Mesenchymal stem cell (in vitro differentiated cells and primary cell): Measurements from ENCODE around the gene CLDN4. TPM values are rescaled to one million over a fixed set of nuclear protein-coding genes. Genes with fewer than 3 reads are reported as not detected.
A peak's percentile ranks its signal among the peaks of the same experiment; 100 is the strongest.
"Not testable (repeated sequence)": the region's sequence is repeated elsewhere in the genome, so short reads cannot be mapped to it uniquely, and the experiment has no call there.

Experiments
- DNase-seq: peaks from one replicate; pipeline ENCODE4 v3.0.0-alpha.2; 2013
- H2AFZ ChIP-seq: one replicate; pipeline ENCODE4 v1.6.1; 2013; ENCODE audit warnings: low read depth, mild to moderate bottlenecking, control low read depth, inconsistent platforms, low read length, moderate library complexity
- H2AK5ac ChIP-seq: 2 replicates; pipeline ENCODE4 v1.6.1; 2013; ENCODE audit warnings: low read length, moderate library complexity, mild to moderate bottlenecking, inconsistent platforms; ENCODE audit not compliant: severe bottlenecking
- H2BK120ac ChIP-seq: one replicate; pipeline ENCODE4 v1.6.1; 2013; ENCODE audit warnings: low read depth, mild to moderate bottlenecking, inconsistent platforms, low read length, moderate library complexity
- H2BK12ac ChIP-seq, 2 experiments: one replicate each; pipeline ENCODE4 v1.6.1; 2013; ENCODE audit warnings: inconsistent platforms in 2 of 2, low read length in 2 of 2, mild to moderate bottlenecking in 2 of 2, moderate library complexity in 2 of 2, control low read depth in 1 of 2
- H2BK15ac ChIP-seq: one replicate; pipeline ENCODE4 v1.6.1; 2013; ENCODE audit warnings: mild to moderate bottlenecking, low read depth, inconsistent platforms; ENCODE audit not compliant: poor library complexity, severe bottlenecking
- H2BK5ac ChIP-seq: 2 replicates; pipeline ENCODE4 v1.6.1; 2013; ENCODE audit warnings: low read depth, mild to moderate bottlenecking, low read length, control low read depth, inconsistent platforms; ENCODE audit not compliant: poor library complexity, severe bottlenecking
- H3K14ac ChIP-seq, 2 experiments: one replicate each; pipeline ENCODE4 v1.6.1; 2013; ENCODE audit warnings: inconsistent platforms in 2 of 2, low read length in 2 of 2, control low read depth in 1 of 2, mild to moderate bottlenecking in 1 of 2, moderate library complexity in 1 of 2
- H3K18ac ChIP-seq, 2 experiments: one replicate each; pipeline ENCODE4 v1.6.1; 2013; ENCODE audit warnings: inconsistent platforms in 2 of 2, low read length in 2 of 2, control low read depth in 1 of 2, low read depth in 1 of 2, mild to moderate bottlenecking in 1 of 2
- H3K23ac ChIP-seq, 2 experiments: one replicate each; pipeline ENCODE4 v1.6.1; 2013; ENCODE audit warnings: inconsistent platforms in 2 of 2, low read length in 2 of 2, mild to moderate bottlenecking in 2 of 2, moderate library complexity in 2 of 2, control low read depth in 1 of 2
- H3K27ac ChIP-seq: 2 replicates; pipeline ENCODE4 v1.5.1; 2013; ENCODE audit warnings: mild to moderate bottlenecking, moderate library complexity, low read length, control low read depth, inconsistent platforms; ENCODE audit not compliant: poor library complexity, severe bottlenecking
- H3K27me3 ChIP-seq, 2 experiments: 2 replicates each; pipeline versions ENCODE4 v1.6.1 to v1.7.0; 2013; ENCODE audit warnings: low read length in 2 of 2, mild to moderate bottlenecking in 2 of 2, moderate library complexity in 2 of 2, control low read depth in 1 of 2, inconsistent platforms in 1 of 2; ENCODE audit not compliant: control insufficient read depth in 1 of 2, insufficient read depth in 1 of 2
- H3K36me3 ChIP-seq, 2 experiments: 2 replicates each; pipeline versions ENCODE4 v1.6.1 to v1.7.0; 2013; ENCODE audit warnings: low read length in 2 of 2, control low read depth in 1 of 2, inconsistent platforms in 1 of 2, low read depth in 1 of 2, mild to moderate bottlenecking in 1 of 2; ENCODE audit not compliant: insufficient read depth in 2 of 2, control insufficient read depth in 1 of 2
- H3K4ac ChIP-seq, 2 experiments: one replicate each; pipeline ENCODE4 v1.6.1; 2013; ENCODE audit warnings: inconsistent platforms in 2 of 2, low read length in 2 of 2, mild to moderate bottlenecking in 2 of 2, moderate library complexity in 2 of 2, control low read depth in 1 of 2, low read depth in 1 of 2
- H3K4me1 ChIP-seq: 2 replicates; pipeline ENCODE4 v1.6.1; 2013; ENCODE audit warnings: low read depth, low read length, control low read depth; ENCODE audit not compliant: control insufficient read depth, insufficient read depth
- H3K4me2 ChIP-seq: 2 replicates; pipeline ENCODE4 v1.6.1; 2013; ENCODE audit warnings: low read length, mild to moderate bottlenecking, inconsistent platforms; ENCODE audit not compliant: poor library complexity, severe bottlenecking
- H3K4me3 ChIP-seq, 2 experiments: 2 replicates each; pipeline versions ENCODE4 v1.5.1 to v1.7.0; 2013; ENCODE audit warnings: low read length in 2 of 2, mild to moderate bottlenecking in 2 of 2, control low read depth in 1 of 2, low read depth in 1 of 2; ENCODE audit not compliant: insufficient read depth in 1 of 2
- H3K79me1 ChIP-seq: replicated peaks from 2 replicates; pipeline ENCODE4 v1.6.1; 2013; ENCODE audit warnings: mild to moderate bottlenecking, control low read depth, low read length, inconsistent platforms; ENCODE audit not compliant: poor library complexity, severe bottlenecking
- H3K9ac ChIP-seq: 2 replicates; pipeline ENCODE4 v1.7.0; 2013; ENCODE audit warnings: mild to moderate bottlenecking, low read length, moderate library complexity
- H3K9me3 ChIP-seq: 2 replicates; pipeline ENCODE4 v1.7.0; 2013; ENCODE audit warnings: mild to moderate bottlenecking, low read length; ENCODE audit not compliant: control insufficient read depth
- H4K8ac ChIP-seq: one replicate; pipeline ENCODE4 v1.6.1; 2013; ENCODE audit warnings: inconsistent platforms, mild to moderate bottlenecking, low read length, moderate library complexity
- H4K91ac ChIP-seq: one replicate; pipeline ENCODE4 v1.6.1; 2013; ENCODE audit warnings: mild to moderate bottlenecking, low read length, inconsistent platforms
- WGBS: methylation state at CpG from one replicate; pipeline ENCODE4 v1.1.7; 2013; ENCODE audit warnings: mixed read lengths; 5-methylcytosine and 5-hydroxymethylcytosine counted together
- polyA plus RNA-seq, 2 experiments: library from polyadenylated mRNA; stranded (reverse); fragments of 200-250 nt; gene quantifications; one replicate each; pipeline ENCODE4 v1.2.3, GENCODE V29; 2013

CLDN4 gene
- polyA plus RNA-seq (2013, experiment 1 of 2), result 0.18 TPM
- 0.14 TPM for polyA plus RNA-seq (2013, experiment 2 of 2)

- Histone ChIP-seq H2AFZ (no peak within 1 kb of the TSS), H3K36me3 (no peaks in the 10 kb centered on the region), H2BK5ac (no peak within 1 kb of the TSS), H3K9me3 (no peaks in the 10 kb centered on the region), H4K91ac (peak within 1 kb of the TSS; percentile 3), H2BK15ac (peak within 1 kb of the TSS; percentile 84), H3K4me3 (peak within 1 kb of the TSS in 1 of 2 experiments; percentile 56), H3K18ac (peak within 1 kb of the TSS; percentile 1 to 55), H3K79me1 (no peaks in the 10 kb centered on the region), H2BK120ac (peak within 1 kb of the TSS; percentile 13), H3K4me1 (peaks cover 32% of the 10 kb centered on the region), H3K27ac (no peak within 1 kb of the TSS), H3K27me3 (no peaks in the 10 kb centered on the region), H3K4me2 (no peak within 1 kb of the TSS), H2BK12ac (peak within 1 kb of the TSS; percentile 38 to 80), H2AK5ac (peak within 1 kb of the TSS; percentile 30), H3K23ac (peak within 1 kb of the TSS in 1 of 2 experiments; percentile 51), H3K14ac (no peak within 1 kb of the TSS), H3K4ac (no peak within 1 kb of the TSS), H4K8ac (peak within 1 kb of the TSS; percentile 95), H3K9ac (peak within 1 kb of the TSS; percentile 56)
- peak; percentile 22 for DNase-seq
- WGBS, result 73% methylated on average over 42 of the region's 42 CpGs
These were observed at the start of gene CLDN4 for GRCh38 chr7:73830681-73831583. Gene CLDN4, plus strand, starts transcription at chr7:73830996. Its CDS starts 206 bp downstream, at chr7:73831202.

GRCh38 chr7:73786588-73786987, 44.2 kb upstream of the CLDN4 start:
- Histone ChIP-seq H2BK5ac (no peak overlapping the region), H3K79me1 (no peaks in the 10 kb centered on the region), H3K4me3 (no peak overlapping the region), H3K27me3 (no peaks in the 10 kb centered on the region), H3K4me2 (no peak overlapping the region), H2BK120ac (no peak overlapping the region), H2BK15ac (no peak overlapping the region), H4K8ac (no peak overlapping the region), H2AK5ac (no peak overlapping the region), H3K4ac (no peak overlapping the region), H2AFZ (no peak overlapping the region), H3K9ac (no peak overlapping the region), H2BK12ac (no peak overlapping the region), H3K9me3 (no peaks in the 10 kb centered on the region), H3K23ac (no peak overlapping the region), H3K14ac (no peak overlapping the region), H3K4me1 (no peaks in the 10 kb centered on the region), H3K27ac (no peak overlapping the region), H3K36me3 (no peaks in the 10 kb centered on the region), H4K91ac (no peak overlapping the region), H3K18ac (no peak overlapping the region)
- no peak for DNase-seq
- WGBS, result no CpG with 5 or more reads among the region's 1 CpG

GRCh38 chr7:73787786-73788048, 43.1 kb upstream of the CLDN4 start:
- H3K79me1 ChIP-seq, H2BK15ac ChIP-seq, H2AK5ac ChIP-seq, H3K4ac ChIP-seq, H4K91ac ChIP-seq, H2BK12ac ChIP-seq, H2AFZ ChIP-seq, H3K23ac ChIP-seq, H3K4me1 ChIP-seq, H3K14ac ChIP-seq, H3K4me3 ChIP-seq, H3K27ac ChIP-seq, H2BK120ac ChIP-seq, H3K9ac ChIP-seq, H2BK5ac ChIP-seq, H4K8ac ChIP-seq, H3K9me3 ChIP-seq, H3K27me3 ChIP-seq, H3K18ac ChIP-seq, H3K4me2 ChIP-seq, H3K36me3 ChIP-seq, DNase-seq: not testable (repeated sequence)
- WGBS, result no CpG with 5 or more reads among the region's 1 CpG

GRCh38 chr7:73789051-73789450, 41.7 kb upstream of the CLDN4 start:
- Histone ChIP-seq H3K79me1 (no peaks in the 10 kb centered on the region), H3K27ac (no peak overlapping the region), H3K4ac (no peak overlapping the region), H2BK15ac (no peak overlapping the region), H3K27me3 (no peaks in the 10 kb centered on the region), H2BK5ac (no peak overlapping the region), H3K9ac (no peak overlapping the region), H4K91ac (no peak overlapping the region), H3K36me3 (no peaks in the 10 kb centered on the region), H3K4me2 (no peak overlapping the region), H3K4me3 (no peak overlapping the region), H2AFZ (no peak overlapping the region), H3K9me3 (no peaks in the 10 kb centered on the region), H4K8ac (no peak overlapping the region), H2AK5ac (no peak overlapping the region), H3K4me1 (peaks cover 2% of the 10 kb centered on the region), H3K18ac (no peak overlapping the region), H2BK120ac (no peak overlapping the region), H3K14ac (no peak overlapping the region), H3K23ac (no peak overlapping the region), H2BK12ac (no peak overlapping the region)
- WGBS, result 91% methylated on average over 4 of the region's 4 CpGs
- no peak for DNase-seq
